Measurements from ENCODE around the gene DLG2. TPM values are rescaled to one million over a fixed set of nuclear protein-coding genes. Genes with fewer than 3 reads are reported as not detected.

DLG2 gene
- total RNA-seq, 3 donors from 2014 or later (not counting 1 experiment from before 2014, with no cell fraction given), result 1.7 to 2.9 (median 2.2) TPM

DNA sequence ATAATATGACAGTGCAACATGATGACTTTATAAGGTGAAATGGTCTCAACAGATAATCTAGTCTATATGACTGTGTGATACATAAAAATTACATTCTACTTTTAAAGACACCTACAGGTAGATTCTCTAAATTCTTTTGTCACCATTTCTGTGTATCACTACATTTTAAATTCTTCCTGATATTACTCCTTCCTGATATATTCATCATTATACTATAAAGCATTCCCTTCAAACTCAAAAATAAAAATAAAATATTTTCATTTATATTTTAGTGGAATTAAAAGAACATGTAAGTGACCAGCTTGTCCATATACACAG is 1062.3 kb downstream of the DLG2 start:
- H3K36me3 Mint-ChIP-seq, result no peaks in the 10 kb centered on the region
- Histone ChIP-seq H3K27ac (ENCODE audit: low read length) (no peak overlapping the region), H3K27me3 (ENCODE audit: control insufficient read depth, insufficient read depth, low read length) (no peaks in the 10 kb centered on the region), H3K4me3 (ENCODE audit: low read length) (no peak overlapping the region), H3K9me3 (ENCODE audit: control insufficient read depth, insufficient read depth, low read length) (no peaks in the 10 kb centered on the region), H3K4me1 (ENCODE audit: control insufficient read depth, insufficient read depth, low read length) (no peaks in the 10 kb centered on the region), H3K36me3 (ENCODE audit: control insufficient read depth, insufficient read depth, low read length) (no peaks in the 10 kb centered on the region)
- no peaks in the 10 kb centered on the region for H3K9me3 Mint-ChIP-seq
- intact Hi-C loops (cut with micrococcal nuclease), result no loop called here
- no peak overlapping the region for H3K4me3 Mint-ChIP-seq
- TF ChIP-seq, protein P1, sequence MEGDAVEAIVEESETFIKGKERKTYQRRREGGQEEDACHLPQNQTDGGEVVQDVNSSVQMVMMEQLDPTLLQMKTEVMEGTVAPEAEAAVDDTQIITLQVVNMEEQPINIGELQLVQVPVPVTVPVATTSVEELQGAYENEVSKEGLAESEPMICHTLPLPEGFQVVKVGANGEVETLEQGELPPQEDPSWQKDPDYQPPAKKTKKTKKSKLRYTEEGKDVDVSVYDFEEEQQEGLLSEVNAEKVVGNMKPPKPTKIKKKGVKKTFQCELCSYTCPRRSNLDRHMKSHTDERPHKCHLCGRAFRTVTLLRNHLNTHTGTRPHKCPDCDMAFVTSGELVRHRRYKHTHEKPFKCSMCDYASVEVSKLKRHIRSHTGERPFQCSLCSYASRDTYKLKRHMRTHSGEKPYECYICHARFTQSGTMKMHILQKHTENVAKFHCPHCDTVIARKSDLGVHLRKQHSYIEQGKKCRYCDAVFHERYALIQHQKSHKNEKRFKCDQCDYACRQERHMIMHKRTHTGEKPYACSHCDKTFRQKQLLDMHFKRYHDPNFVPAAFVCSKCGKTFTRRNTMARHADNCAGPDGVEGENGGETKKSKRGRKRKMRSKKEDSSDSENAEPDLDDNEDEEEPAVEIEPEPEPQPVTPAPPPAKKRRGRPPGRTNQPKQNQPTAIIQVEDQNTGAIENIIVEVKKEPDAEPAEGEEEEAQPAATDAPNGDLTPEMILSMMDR (IDR thresholded peaks at IDR 0.05), result no peak
- no peaks in the 10 kb centered on the region for H3K27me3 Mint-ChIP-seq (ENCODE audit: low read depth in 2 of 2)
- H3K4me1 Mint-ChIP-seq, result no peaks in the 10 kb centered on the region
- DNase-seq (no peak), ATAC-seq (no peak)
- no peak overlapping the region for H3K27ac Mint-ChIP-seq

DNA sequence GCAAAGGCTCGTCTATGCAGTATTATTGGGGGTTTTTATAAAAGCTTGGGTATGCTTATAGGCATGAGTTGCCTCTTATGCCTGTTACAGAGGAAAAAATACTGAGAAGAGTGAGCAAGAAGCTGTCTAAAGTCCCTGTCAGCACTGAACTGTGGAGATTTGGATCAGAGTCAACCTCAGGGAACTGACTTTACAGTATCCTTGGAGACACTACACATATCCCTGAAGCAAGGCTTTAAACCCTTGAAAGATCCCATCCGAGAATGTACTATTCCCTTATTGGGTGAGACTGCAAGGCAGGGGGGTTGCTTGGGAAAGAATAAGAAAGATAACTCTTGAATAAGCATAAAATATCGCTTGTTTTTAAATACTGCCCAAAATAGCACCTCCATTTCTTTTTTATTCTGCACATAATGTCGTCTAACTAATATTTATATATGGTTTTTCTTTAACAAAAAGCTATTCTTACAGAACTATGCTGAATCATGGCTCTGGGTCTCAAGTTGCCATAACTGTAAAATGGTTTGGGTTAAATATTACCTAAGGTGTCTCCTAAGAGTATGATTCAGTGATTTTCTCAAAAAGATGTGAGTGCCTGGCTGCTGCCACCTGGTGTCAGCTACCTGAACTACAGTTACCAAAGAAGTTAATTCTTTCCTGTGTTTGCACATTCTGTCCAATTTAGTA is 1062.8 kb downstream of the DLG2 start:
- H3K27ac ChIP-seq (ENCODE audit: low read length), result no peak overlapping the region
- ATAC-seq, result no peak
- H3K9me3 ChIP-seq (ENCODE audit: control insufficient read depth, insufficient read depth, low read length), result no peaks in the 10 kb centered on the region
- peak in 1 of 2 donors; percentile 25 for DNase-seq
- H3K36me3 ChIP-seq (ENCODE audit: control insufficient read depth, insufficient read depth, low read length), result no peaks in the 10 kb centered on the region
- Mint-ChIP-seq H3K9me3 (no peaks in the 10 kb centered on the region), H3K36me3 (no peaks in the 10 kb centered on the region), H3K27me3 (ENCODE audit: low read depth in 2 of 2) (no peaks in the 10 kb centered on the region), H3K4me3 (no peak overlapping the region), H3K27ac (no peak overlapping the region), H3K4me1 (no peaks in the 10 kb centered on the region)
- intact Hi-C loops (cut with micrococcal nuclease), result no loop called here
- H3K4me3 ChIP-seq (ENCODE audit: low read length), result no peak overlapping the region
- WGBS (ENCODE audit: insufficient coverage), result 74% methylated on average over 1 of the region's 4 CpGs
- no peaks in the 10 kb centered on the region for H3K27me3 ChIP-seq (ENCODE audit: control insufficient read depth, insufficient read depth, low read length)
- no peaks in the 10 kb centered on the region for H3K4me1 ChIP-seq (ENCODE audit: control insufficient read depth, insufficient read depth, low read length)
- TF ChIP-seq, protein P1 (IDR thresholded peaks at IDR 0.05), result peak; percentile 56

DNA sequence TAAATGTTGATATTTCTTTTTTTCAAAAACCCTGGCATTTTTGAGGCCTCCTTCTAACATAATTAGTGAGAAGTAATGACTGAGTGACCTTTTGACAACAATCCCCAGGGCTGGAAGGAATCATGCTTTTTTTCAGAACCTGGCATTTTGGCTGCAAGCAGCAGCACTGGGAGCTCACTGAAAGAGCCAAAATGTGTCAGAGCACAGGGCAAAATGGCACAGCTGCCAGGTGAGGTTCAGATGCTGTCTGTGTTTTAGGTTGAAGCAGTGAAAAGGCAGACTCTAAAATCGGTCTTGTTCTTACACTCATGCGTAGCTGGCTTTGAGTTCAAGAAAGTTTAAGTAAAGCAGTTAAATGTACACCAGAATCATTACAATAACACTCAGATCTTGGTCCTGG is 1063.8 kb downstream of the DLG2 start:
- no peaks in the 10 kb centered on the region for H3K4me1 ChIP-seq (ENCODE audit: control insufficient read depth, insufficient read depth, low read length)
- WGBS (ENCODE audit: insufficient coverage), result 63% methylated on average over 2 of the region's 2 CpGs
- H3K27ac ChIP-seq (ENCODE audit: low read length), result no peak overlapping the region
- intact Hi-C loops (cut with micrococcal nuclease), result no loop called here
- no peak overlapping the region for H3K4me3 ChIP-seq (ENCODE audit: low read length)
- TF ChIP-seq, protein P1 (IDR thresholded peaks at IDR 0.05), result no peak
- H3K36me3 ChIP-seq (ENCODE audit: control insufficient read depth, insufficient read depth, low read length), result no peaks in the 10 kb centered on the region
- Mint-ChIP-seq H3K36me3 (no peaks in the 10 kb centered on the region), H3K4me3 (no peak overlapping the region), H3K4me1 (no peaks in the 10 kb centered on the region), H3K9me3 (no peaks in the 10 kb centered on the region), H3K27ac (no peak overlapping the region), H3K27me3 (ENCODE audit: low read depth in 2 of 2) (no peaks in the 10 kb centered on the region)
- H3K27me3 ChIP-seq (ENCODE audit: control insufficient read depth, insufficient read depth, low read length), result no peaks in the 10 kb centered on the region
- DNase-seq, result no peak
- H3K9me3 ChIP-seq (ENCODE audit: control insufficient read depth, insufficient read depth, low read length), result no peaks in the 10 kb centered on the region
- ATAC-seq, result no peak

GRCh38 chr11:84560206-84560605 is 1066.9 kb downstream of the DLG2 start:
- Histone ChIP-seq H3K36me3 (ENCODE audit: control insufficient read depth, insufficient read depth, low read length) (no peaks in the 10 kb centered on the region), H3K9me3 (ENCODE audit: control insufficient read depth, insufficient read depth, low read length) (no peaks in the 10 kb centered on the region), H3K27me3 (ENCODE audit: control insufficient read depth, insufficient read depth, low read length) (no peaks in the 10 kb centered on the region), H3K27ac (ENCODE audit: low read length) (no peak overlapping the region), H3K4me1 (ENCODE audit: control insufficient read depth, insufficient read depth, low read length) (no peaks in the 10 kb centered on the region), H3K4me3 (ENCODE audit: low read length) (no peak overlapping the region)
- H3K36me3 Mint-ChIP-seq, result no peaks in the 10 kb centered on the region
- H3K4me3 Mint-ChIP-seq, result no peak overlapping the region
- no peak overlapping the region for H3K27ac Mint-ChIP-seq
- ATAC-seq (no peak), DNase-seq (no peak)
- TF ChIP-seq, protein P1 (IDR thresholded peaks at IDR 0.05), result no peak
- 100% methylated on average over 1 of the region's 1 CpG for WGBS (ENCODE audit: insufficient coverage)
- no peaks in the 10 kb centered on the region for H3K4me1 Mint-ChIP-seq
- intact Hi-C loops (cut with micrococcal nuclease), result no loop called here
- no peaks in the 10 kb centered on the region for H3K27me3 Mint-ChIP-seq (ENCODE audit: low read depth in 2 of 2)
- H3K9me3 Mint-ChIP-seq, result no peaks in the 10 kb centered on the region
